GM12878 (cell line): ENCODE measurements around the gene NPB.

Source experiments
- CREB1 ChIP-seq: IDR thresholded peaks from 2 replicates; pipeline ENCODE4 v1.6.1; 2012; ENCODE audit warnings: low read depth, mild to moderate bottlenecking, inconsistent platforms
- CREM ChIP-seq: IDR thresholded peaks from 2 replicates; pipeline ENCODE4 v1.6.1; 2014; ENCODE audit warnings: antibody characterized with exemption, low read depth
- FOS ChIP-seq: IDR thresholded peaks from 3 replicates; pipeline ENCODE4 v1.6.1; 2011; ENCODE audit warnings: borderline replicate concordance; ENCODE audit not compliant: insufficient read length; ENCODE audit errors: extremely low read depth
- GABPA ChIP-seq: IDR thresholded peaks from 2 replicates; pipeline ENCODE4 v1.6.1; 2014; ENCODE audit warnings: antibody characterized with exemption, low read depth, mild to moderate bottlenecking, inconsistent platforms
- GATAD2B ChIP-seq: fragments of 450-650 bp; conservative IDR thresholded peaks from 2 replicates; pipeline ENCODE4 v1.6.1; 2017; ENCODE audit warnings: low read depth, mild to moderate bottlenecking, moderate library complexity
- JUND ChIP-seq: IDR thresholded peaks from 2 replicates; pipeline ENCODE4 v1.6.1; 2012; ENCODE audit warnings: low read depth, mild to moderate bottlenecking, low read length, improper control_type of control experiment, moderate library complexity
- TARDBP ChIP-seq: IDR thresholded peaks from 2 replicates; pipeline ENCODE4 v1.6.1; 2016; ENCODE audit warnings: borderline replicate concordance
- TF ChIP-seq, protein P1 (sequence below), 3 experiments: IDR thresholded peaks in 2 of 3; conservative IDR thresholded peaks in 1 of 3; 2 replicates each; pipeline ENCODE4 v1.5.1; 2011; ENCODE audit warnings: low read depth in 3 of 3, low read length in 3 of 3, mild to moderate bottlenecking in 3 of 3, control low read depth in 2 of 3, moderate library complexity in 2 of 3, inconsistent platforms in 1 of 3, mixed read lengths in 1 of 3; ENCODE audit not compliant: control insufficient read depth in 2 of 3, insufficient read depth in 1 of 3; ENCODE audit errors: extremely low read depth in 1 of 3

DNA sequence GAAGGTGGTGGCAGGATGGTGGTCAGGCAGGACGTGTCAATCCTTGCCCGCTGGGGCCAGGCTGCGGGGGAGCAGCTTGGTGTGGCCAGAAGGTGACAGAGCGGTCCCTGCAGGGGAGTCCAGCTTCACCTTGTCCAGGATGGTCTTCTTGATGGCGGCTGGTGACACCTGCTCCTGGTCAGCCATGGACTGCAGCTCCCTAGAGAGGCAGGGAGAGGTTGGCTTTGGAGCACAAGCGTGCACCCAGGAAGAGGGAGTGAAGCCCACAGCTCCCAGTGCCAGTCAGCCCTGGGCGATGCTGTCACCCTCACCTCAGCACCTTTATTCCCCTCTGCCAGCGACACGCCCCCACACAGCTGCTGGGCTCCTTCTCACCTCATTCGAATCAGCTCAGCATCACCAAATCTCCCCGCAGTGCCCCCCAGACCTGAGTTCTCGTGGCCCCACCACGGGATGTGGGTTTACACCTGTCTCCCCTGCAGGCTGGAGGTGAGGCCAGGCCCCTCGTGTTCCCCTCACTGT is 31.2 kb downstream of the NPB start:
- TF ChIP-seq GABPA (no peak), CREB1 (no peak), GATAD2B (no peak), TARDBP (no peak), CREM (no peak), FOS (no peak), JUND (no peak)
- TF ChIP-seq, protein P1, sequence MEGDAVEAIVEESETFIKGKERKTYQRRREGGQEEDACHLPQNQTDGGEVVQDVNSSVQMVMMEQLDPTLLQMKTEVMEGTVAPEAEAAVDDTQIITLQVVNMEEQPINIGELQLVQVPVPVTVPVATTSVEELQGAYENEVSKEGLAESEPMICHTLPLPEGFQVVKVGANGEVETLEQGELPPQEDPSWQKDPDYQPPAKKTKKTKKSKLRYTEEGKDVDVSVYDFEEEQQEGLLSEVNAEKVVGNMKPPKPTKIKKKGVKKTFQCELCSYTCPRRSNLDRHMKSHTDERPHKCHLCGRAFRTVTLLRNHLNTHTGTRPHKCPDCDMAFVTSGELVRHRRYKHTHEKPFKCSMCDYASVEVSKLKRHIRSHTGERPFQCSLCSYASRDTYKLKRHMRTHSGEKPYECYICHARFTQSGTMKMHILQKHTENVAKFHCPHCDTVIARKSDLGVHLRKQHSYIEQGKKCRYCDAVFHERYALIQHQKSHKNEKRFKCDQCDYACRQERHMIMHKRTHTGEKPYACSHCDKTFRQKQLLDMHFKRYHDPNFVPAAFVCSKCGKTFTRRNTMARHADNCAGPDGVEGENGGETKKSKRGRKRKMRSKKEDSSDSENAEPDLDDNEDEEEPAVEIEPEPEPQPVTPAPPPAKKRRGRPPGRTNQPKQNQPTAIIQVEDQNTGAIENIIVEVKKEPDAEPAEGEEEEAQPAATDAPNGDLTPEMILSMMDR (IDR thresholded peaks at IDR 0.05 in 2 of 3, conservative IDR thresholded peaks at IDR 0.05 in 1 of 3; ENCODE audit: control insufficient read depth in 2 of 3, extremely low read depth in 1 of 3, insufficient read depth in 1 of 3, low read depth in 3 of 3, low read length in 3 of 3): no peak
